Kidney (tissue), 14 donors: Measurements from ENCODE around the gene XPNPEP2. TPM values are rescaled to one million over a fixed set of nuclear protein-coding genes. Genes with fewer than 3 reads are reported as not detected.

ENCODE experiments used
- DNase-seq, 5 donors: peaks; one replicate each; pipeline ENCODE4 v3.0.0-alpha.2; 2013 to 2020
- FAIRE-seq: peaks from 2 replicates; lab custom pipeline; 2012; peaks lifted over from hg19 to GRCh38; lab: Jason Lieb, UNC
- H3K27ac ChIP-seq, 2 donors: one replicate each; pipeline ENCODE4 v1.7.0; 2013; ENCODE audit warnings: low read depth in 2 of 2, low read length in 2 of 2, inconsistent platforms in 1 of 2
- H3K27me3 ChIP-seq: one replicate; pipeline ENCODE4 v1.7.1; 2013; ENCODE audit warnings: low read length, inconsistent platforms; ENCODE audit not compliant: control insufficient read depth, insufficient read depth
- H3K36me3 ChIP-seq, 3 donors: one replicate each; pipeline versions ENCODE4 v1.7.0 to v1.7.1; 2013; ENCODE audit warnings: low read length in 3 of 3, control low read depth in 1 of 3, inconsistent platforms in 1 of 3; ENCODE audit not compliant: insufficient read depth in 3 of 3, control insufficient read depth in 2 of 3
- H3K4me1 ChIP-seq, 3 donors: one replicate each; pipeline versions ENCODE4 v1.7.0 to v1.7.1; 2013; ENCODE audit warnings: low read length in 3 of 3, inconsistent platforms in 1 of 3, low read depth in 1 of 3; ENCODE audit not compliant: control insufficient read depth in 2 of 3, insufficient read depth in 2 of 3
- H3K4me3 ChIP-seq, 3 donors: one replicate each; pipeline versions ENCODE4 v1.7.0 to v1.8.1; 2013; ENCODE audit warnings: low read length in 3 of 3, control low read depth in 1 of 3, inconsistent platforms in 1 of 3
- H3K9ac ChIP-seq, 3 donors: one replicate each; pipeline versions ENCODE4 v1.7.0 to v1.7.1; 2013; ENCODE audit warnings: low read length in 3 of 3, control low read depth in 1 of 3, inconsistent platforms in 1 of 3
- H3K9me3 ChIP-seq, 3 donors: one replicate each; pipeline versions ENCODE4 v1.7.0 to v1.7.1; 2013; ENCODE audit warnings: low read length in 3 of 3, control low read depth in 1 of 3, inconsistent platforms in 1 of 3; ENCODE audit not compliant: control insufficient read depth in 2 of 3, insufficient read depth in 1 of 3
- CTCF ChIP-seq: IDR thresholded peaks from 3 replicates; pipeline ENCODE4 v1.5.1; 2012; ENCODE audit warnings: mild to moderate bottlenecking, moderate library complexity, borderline replicate concordance; ENCODE audit not compliant: insufficient read depth; ENCODE audit errors: extremely low read depth
- intact Hi-C: fragments of 100-400 bp; cut with DNase I; formaldehyde crosslinking; loops from one replicate; pipeline ENCODE4 v1.11.1; 2022
- polyA plus RNA-seq: library from polyadenylated mRNA; stranded (reverse); fragments of 350-450 nt; fragmentation: Illumina TruSeq; extraction: RNeasy Lipid Tissue Mini Kit (QIAGEN cat#74804); gene quantifications from one replicate; pipeline ENCODE4 v1.2.3, GENCODE V29; 2014; ENCODE audit warnings: low read depth, low replicate concordance; ENCODE audit not compliant: insufficient read depth
- total RNA-seq: library from RNA; stranded (reverse); fragmentation: NEBNext Ultra II Directional; extraction: Animal tissue kit (Norgen Biotek cat#: 25700); gene quantifications from one replicate; pipeline ENCODE4 v1.2.1, GENCODE V29; 2021
- donor health status: control.
- donor health status: control.
- donor health status: control.
- donor health status: control.
- donor health status: control.
- donor health status: DM: yes; HTN: yes; CAD: no.
- donor health status: Normal renal cell carcinoma (clear cell type).

XPNPEP2 gene
- total and polyA plus RNA-seq, 2 donors from 2014 or later: 2.0 to 78.6 TPM

DNA sequence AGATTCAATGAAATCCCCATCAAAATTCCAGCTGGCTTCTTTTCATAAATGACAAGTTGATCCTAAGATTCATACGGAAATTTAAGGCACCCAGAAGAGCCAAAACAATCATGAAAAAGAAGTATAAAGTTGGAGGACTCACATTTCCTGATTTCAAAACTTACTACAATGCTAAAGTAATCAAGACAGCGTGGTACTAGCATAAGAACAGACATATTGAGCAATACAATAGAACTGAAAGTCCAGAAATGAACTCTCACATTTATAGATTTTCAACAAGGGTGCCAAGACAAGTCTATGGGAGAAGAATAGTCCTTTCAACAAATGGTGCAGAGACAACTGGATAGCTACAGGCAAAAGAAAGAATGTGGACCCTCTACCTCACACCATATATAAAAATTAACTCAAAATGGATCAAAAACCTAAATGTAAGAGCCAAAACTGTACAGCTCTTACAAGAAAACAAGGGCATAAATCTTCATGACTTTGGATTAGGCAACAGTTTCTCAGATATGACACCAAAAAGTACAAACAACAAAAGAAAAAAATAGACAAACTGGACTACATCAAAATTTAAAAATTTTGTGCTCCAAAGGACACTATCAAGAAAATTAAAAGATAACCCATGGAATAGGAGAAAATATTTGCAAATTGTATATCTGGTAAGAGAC, 69.5 kb downstream of the XPNPEP2 start:
- intact Hi-C loops: no loop called here
- no peak overlapping the region for H3K9ac ChIP-seq
- TF ChIP-seq CTCF: no peak
- no peak overlapping the region for H3K4me3 ChIP-seq
- DNase-seq (no peak), FAIRE-seq (no peak)
- no peaks in the 10 kb centered on the region for H3K4me1 ChIP-seq
- no peaks in the 10 kb centered on the region for H3K27me3 ChIP-seq
- no peak overlapping the region for H3K27ac ChIP-seq
- H3K36me3 ChIP-seq: peaks cover 0 to 6% (median 0%) of the 10 kb centered on the region in 3 donors
- no peaks in the 10 kb centered on the region for H3K9me3 ChIP-seq

GRCh38 chrX:129808829-129809796, 70.3 kb downstream of the XPNPEP2 start:
- no peak overlapping the region for H3K27ac ChIP-seq
- H3K4me3 ChIP-seq: no peak overlapping the region
- FAIRE-seq (no peak), DNase-seq (no peak)
- no peak for TF ChIP-seq CTCF
- no peaks in the 10 kb centered on the region for H3K4me1 ChIP-seq
- no peaks in the 10 kb centered on the region for H3K9me3 ChIP-seq
- intact Hi-C loops: no loop called here
- no peaks in the 10 kb centered on the region for H3K27me3 ChIP-seq
- H3K36me3 ChIP-seq: peaks cover 0 to 7% (median 0%) of the 10 kb centered on the region in 3 donors
- no peak overlapping the region for H3K9ac ChIP-seq

- no peak for FAIRE-seq
- Histone ChIP-seq H3K4me3 (no peak overlapping the region), H3K4me1 (no peaks in the 10 kb centered on the region), H3K9me3 (no peaks in the 10 kb centered on the region), H3K36me3 (peaks cover 0 to 15% (median 0%) of the 10 kb centered on the region in 3 donors), H3K9ac (no peak overlapping the region), H3K27me3 (no peaks in the 10 kb centered on the region), H3K27ac (no peak overlapping the region)
- no peak for DNase-seq
- TF ChIP-seq CTCF: no peak
- intact Hi-C loops: no loop called here
Observed at GRCh38 chrX:129813662-129814368, 75.0 kb downstream of the XPNPEP2 start.
